PC-3 (cell line): ENCODE results near the gene ZNF417.

Experiments used
- CTCF ChIP-seq: fragments of 300-600 bp; sonication (generic); conservative IDR thresholded peaks from 2 replicates; pipeline ENCODE4 v1.5.1; 2017; ENCODE audit warnings: antibody characterized with exemption, low read depth, mild to moderate bottlenecking, low read length
- EZH2 ChIP-seq: fragments of 300-600 bp; sonication (generic); IDR thresholded peaks from one replicate; pipeline ENCODE4 v1.6.1; 2017; ENCODE audit warnings: antibody characterized with exemption, mild to moderate bottlenecking, low read length; ENCODE audit not compliant: unreplicated experiment

DNA sequence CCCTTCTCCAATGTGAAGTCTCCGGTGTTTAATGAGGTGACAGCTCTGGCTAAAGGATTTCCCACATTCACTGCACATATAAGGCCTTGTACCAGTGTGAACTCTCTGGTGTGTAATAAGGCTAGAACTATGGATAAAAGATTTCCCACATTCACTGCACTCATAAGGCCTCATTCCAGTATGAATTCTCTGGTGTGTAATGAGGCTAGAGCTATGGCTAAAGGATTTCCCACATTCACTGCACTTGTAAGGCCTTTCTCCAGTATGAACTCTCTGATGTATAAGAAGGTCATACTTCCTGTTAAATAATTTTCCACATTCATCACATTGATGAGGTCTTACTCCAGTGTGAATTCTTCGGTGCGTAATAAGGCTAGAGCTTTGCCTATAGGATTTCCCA lies 25.2 kb upstream of the ZNF417 start:
- TF ChIP-seq CTCF (no peak), EZH2 (no peak)
